Mucosa of descending colon (tissue), 3 donors: ENCODE data around the gene TDRD6. TPM values are rescaled to one million over a fixed set of nuclear protein-coding genes. Genes with fewer than 3 reads are reported as not detected.
"Not testable (repeated sequence)": the region's sequence is repeated elsewhere in the genome, so short reads cannot be mapped to it uniquely, and the experiment has no call there.

Experiments used
- ATAC-seq: fragments of 200-7000 bp; cut with Tn5 transposase; one replicate; pipeline ENCODE4 v1.9.1; 2020; ENCODE audit warnings: mild to moderate bottlenecking, moderate library complexity
- DNase-seq, 3 donors: peaks; one replicate each; pipeline ENCODE4 v3.0.0-alpha.2; 2020
- H3K36me3 ChIP-seq: fragments of 200-600 bp; one replicate; pipeline ENCODE4 v1.8.0; 2021; ENCODE audit warnings: low read depth, mild to moderate bottlenecking
- H3K4me1 ChIP-seq: fragments of 200-600 bp; one replicate; pipeline ENCODE4 v1.8.0; 2021; ENCODE audit warnings: low read depth, mild to moderate bottlenecking
- H3K4me3 ChIP-seq: fragments of 200-600 bp; one replicate; pipeline ENCODE4 v1.8.0; 2021; ENCODE audit warnings: mild to moderate bottlenecking
- H3K9me3 ChIP-seq: fragments of 200-600 bp; one replicate; pipeline ENCODE4 v1.8.0; 2021; ENCODE audit warnings: mild to moderate bottlenecking
- intact Hi-C, 2 donors: fragments of 100-400 bp; cut with DNase I in 1 of 2; cut with micrococcal nuclease in 1 of 2; formaldehyde crosslinking; loops; one replicate each; pipeline versions ENCODE4 v1.11.0 to v1.11.1; 2022; cut with DNase I, micrococcal nuclease
- total RNA-seq, 3 donors: library from RNA; stranded (reverse); fragmentation: NEBNext Ultra II Directional in 2 of 3; extraction: Animal tissue kit (Norgen Biotek cat#: 25700) in 2 of 3; gene quantifications; one replicate each; pipeline versions ENCODE4 v1.2.1 to v1.2.4, GENCODE V29; 2021 to 2023
- TF ChIP-seq, protein P1 (sequence below): fragments of 200-600 bp; IDR thresholded peaks from one replicate; pipeline ENCODE4 v1.8.0; 2022; ENCODE audit warnings: antibody characterized with exemption, mild to moderate bottlenecking
- donor health status: DM: no; HTN: no; CAD: no; lungs with moderate emphysema.
- donor health status: DM: no; HTN: no; CAD: no.
- donor health status: DM: no; HTN: yes; CAD: no.

TDRD6 gene
- total RNA-seq, 3 donors from 2014 or later: 0.39 to 1.9 (median 0.52) TPM

DNA sequence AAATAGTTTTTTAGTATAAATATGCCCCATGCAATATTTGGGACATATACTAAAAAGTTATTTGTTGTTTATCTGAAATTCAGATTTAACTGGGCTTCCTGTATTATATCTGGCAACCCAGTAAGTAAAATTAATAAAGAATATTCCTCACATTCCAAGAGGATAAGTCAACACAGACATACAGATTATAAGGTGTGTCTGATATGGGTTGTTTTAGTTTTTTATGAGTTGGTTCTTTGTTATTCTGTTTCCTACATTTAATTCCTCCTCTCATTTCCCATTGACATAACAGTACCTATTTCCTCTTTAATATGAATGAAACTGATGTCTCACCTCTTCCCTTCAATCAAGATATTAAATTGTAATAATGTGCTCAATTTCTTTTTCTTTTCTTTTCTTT, 49.2 kb downstream of the TDRD6 start:
- Histone ChIP-seq H3K4me3 (no peak overlapping the region), H3K4me1 (peaks cover 9% of the 10 kb centered on the region), H3K36me3 (no peaks in the 10 kb centered on the region), H3K9me3 (no peaks in the 10 kb centered on the region)
- intact Hi-C loops: no loop called here
- DNase-seq: no peak
- TF ChIP-seq, protein P1, sequence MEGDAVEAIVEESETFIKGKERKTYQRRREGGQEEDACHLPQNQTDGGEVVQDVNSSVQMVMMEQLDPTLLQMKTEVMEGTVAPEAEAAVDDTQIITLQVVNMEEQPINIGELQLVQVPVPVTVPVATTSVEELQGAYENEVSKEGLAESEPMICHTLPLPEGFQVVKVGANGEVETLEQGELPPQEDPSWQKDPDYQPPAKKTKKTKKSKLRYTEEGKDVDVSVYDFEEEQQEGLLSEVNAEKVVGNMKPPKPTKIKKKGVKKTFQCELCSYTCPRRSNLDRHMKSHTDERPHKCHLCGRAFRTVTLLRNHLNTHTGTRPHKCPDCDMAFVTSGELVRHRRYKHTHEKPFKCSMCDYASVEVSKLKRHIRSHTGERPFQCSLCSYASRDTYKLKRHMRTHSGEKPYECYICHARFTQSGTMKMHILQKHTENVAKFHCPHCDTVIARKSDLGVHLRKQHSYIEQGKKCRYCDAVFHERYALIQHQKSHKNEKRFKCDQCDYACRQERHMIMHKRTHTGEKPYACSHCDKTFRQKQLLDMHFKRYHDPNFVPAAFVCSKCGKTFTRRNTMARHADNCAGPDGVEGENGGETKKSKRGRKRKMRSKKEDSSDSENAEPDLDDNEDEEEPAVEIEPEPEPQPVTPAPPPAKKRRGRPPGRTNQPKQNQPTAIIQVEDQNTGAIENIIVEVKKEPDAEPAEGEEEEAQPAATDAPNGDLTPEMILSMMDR: no peak
- ATAC-seq: no peak

DNA sequence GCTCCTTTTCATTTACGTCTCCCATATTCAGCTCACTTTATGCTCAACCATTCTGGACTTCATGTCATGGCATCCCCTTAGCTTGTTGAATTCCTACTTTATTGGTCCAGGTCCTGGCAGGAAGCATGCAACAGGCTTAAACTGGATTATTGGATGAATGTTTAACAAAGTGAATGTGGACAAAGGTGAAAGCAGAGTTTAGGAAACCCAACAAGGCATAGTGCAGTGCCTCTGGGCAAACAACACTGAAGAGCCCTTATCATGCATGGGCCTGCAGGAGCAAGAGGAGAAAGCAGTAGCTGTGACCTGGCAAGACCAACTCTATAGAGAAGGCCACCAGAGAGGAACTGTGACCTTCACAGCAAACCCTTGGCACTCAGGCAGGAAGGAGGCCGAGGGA, 53.8 kb downstream of the TDRD6 start:
- Histone ChIP-seq H3K36me3 (no peaks in the 10 kb centered on the region), H3K4me3 (no peak overlapping the region), H3K9me3 (no peaks in the 10 kb centered on the region), H3K4me1 (no peaks in the 10 kb centered on the region)
- intact Hi-C loops: no loop called here
- no peak for ATAC-seq
- DNase-seq: no peak
- TF ChIP-seq, protein P1: no peak

DNA sequence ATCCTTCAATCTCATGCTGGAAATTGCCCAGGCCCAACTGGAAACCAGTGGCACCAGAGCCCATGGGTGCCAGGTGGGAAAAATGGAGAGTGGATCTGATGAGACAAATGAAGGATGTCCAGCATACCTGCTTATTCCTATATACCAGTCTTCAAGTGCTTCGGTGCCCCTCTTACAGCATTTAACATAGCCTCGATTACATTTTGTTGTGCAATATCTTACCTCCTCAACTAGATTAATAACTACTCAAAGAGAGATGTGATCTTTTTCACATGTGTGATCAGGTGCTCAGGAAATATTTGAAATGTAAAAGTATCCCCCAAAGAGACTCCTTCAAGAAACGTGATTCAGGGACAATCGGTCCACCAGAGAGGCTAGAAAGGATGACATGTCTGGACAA, 54.2 kb downstream of the TDRD6 start:
- no peak overlapping the region for H3K4me3 ChIP-seq
- H3K4me1 ChIP-seq: no peaks in the 10 kb centered on the region
- intact Hi-C loops: no loop called here
- no peaks in the 10 kb centered on the region for H3K9me3 ChIP-seq
- TF ChIP-seq, protein P1: no peak
- no peak for ATAC-seq
- H3K36me3 ChIP-seq: no peaks in the 10 kb centered on the region
- DNase-seq: no peak

DNA sequence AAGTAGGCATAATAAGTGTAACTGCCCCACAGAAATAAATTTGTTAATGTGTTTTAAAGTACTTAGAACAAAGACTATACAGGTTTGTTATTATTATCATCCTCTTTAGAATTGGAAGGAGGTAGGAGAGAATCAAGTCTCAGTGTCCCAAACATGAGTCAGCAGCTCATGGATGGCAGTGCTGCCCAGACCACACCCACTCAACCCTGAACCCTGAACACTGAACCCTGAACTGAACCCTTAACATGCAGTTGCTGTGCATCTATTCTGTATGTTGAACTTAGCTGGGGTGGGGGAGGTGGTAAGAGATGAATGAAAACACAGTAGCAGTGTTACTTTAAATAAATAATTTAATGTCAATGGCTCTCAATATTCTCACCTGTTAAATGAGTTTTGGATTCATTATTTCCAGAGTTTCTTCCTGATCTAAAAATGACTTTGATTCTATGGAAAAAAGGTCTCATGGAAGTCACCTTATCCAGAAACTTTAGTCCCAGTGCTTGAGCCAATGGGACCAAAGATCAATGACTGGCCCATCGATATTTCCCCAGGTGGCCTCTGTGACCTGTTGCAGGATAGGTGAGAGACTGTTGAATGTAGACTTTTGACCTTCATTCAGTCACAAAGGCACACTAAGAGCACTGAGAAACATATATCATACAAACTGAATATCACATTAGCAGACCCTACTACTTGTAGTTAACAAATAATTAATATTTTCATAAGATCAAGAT, 55.9 kb downstream of the TDRD6 start:
- ATAC-seq (no peak), DNase-seq (no peak)
- Histone ChIP-seq H3K36me3 (no peaks in the 10 kb centered on the region), H3K4me1 (no peaks in the 10 kb centered on the region), H3K9me3 (no peaks in the 10 kb centered on the region), H3K4me3 (no peak overlapping the region)
- TF ChIP-seq, protein P1: no peak
- intact Hi-C loops: no loop called here

DNA sequence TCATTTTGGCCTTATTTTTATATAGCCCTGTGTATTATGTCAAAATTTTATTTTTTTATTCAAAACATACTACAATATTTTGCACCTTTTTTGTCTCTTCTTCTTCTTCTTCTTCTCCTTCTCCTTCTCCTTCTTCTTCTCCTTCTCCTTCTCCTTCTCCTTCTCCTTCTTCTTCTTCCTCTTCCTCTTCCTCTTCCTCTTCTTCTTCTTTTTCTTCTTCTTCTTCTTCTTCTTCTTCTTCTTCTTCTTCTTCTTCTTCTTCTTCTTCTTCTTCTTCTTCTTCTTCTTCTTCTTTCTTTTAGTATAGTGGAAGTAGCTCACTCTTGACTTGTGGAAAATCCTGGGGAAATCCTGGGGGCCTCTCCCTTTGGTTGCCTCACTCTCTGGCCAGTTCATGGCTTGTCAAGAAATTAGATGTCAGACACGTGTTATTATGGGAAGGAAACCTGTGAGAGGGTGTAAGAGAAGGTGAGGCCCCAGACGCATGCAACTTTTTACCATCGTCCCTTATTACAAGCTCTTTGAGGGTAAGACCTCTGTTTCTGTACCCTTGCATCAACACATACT, 56.6 kb downstream of the TDRD6 start:
- DNase-seq, ATAC-seq, H3K36me3 ChIP-seq, H3K4me3 ChIP-seq, intact Hi-C loops, H3K4me1 ChIP-seq, H3K9me3 ChIP-seq: not testable (repeated sequence)

DNA sequence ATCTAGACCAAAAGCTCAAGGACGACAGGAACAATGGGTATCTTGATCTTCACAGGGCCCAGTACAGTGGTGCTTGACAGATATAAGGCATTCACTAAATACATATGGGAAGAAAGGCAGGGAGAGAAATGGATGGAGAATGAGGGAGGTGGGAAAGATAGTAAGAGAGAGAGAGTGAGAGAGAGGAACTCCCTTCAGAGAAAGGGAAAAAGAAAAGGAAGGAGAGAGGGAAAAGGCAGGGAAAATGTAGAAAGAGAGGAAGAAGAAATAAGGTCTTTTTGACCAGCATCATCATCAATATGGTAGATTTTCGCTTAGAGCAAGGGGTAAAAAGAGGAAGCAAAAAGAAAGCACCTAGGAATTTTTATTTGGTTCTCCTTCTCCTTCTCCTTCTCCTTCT, 58.3 kb downstream of the TDRD6 start:
- ATAC-seq (no peak), DNase-seq (no peak)
- TF ChIP-seq, protein P1: no peak
- no peaks in the 10 kb centered on the region for H3K9me3 ChIP-seq
- no peaks in the 10 kb centered on the region for H3K36me3 ChIP-seq
- intact Hi-C loops: no loop called here
- H3K4me3 ChIP-seq: no peak overlapping the region
- H3K4me1 ChIP-seq: no peaks in the 10 kb centered on the region
